GM12878 (cell line): ENCODE data around the gene BLOC1S2. TPM values are rescaled to one million over a fixed set of nuclear protein-coding genes. Genes with fewer than 3 reads are reported as not detected.

Experiments
- ATAC-seq: fragments of 200-7000 bp; cut with Tn5 transposase; 3 replicates; pipeline ENCODE4 v1.9.1; 2020; ENCODE audit warnings: mild to moderate bottlenecking, moderate library complexity
- BruUV-seq: library from RNA; stranded (reverse); fragments of 400-500 nt; replicated peaks from 2 replicates; lab custom pipeline; 2021; lab: Mats Ljungman, UMichigan
- CTCF ChIA-PET: fragments of 300-600 bp; sonication (Branson Sonifier 250); formaldehyde crosslinking; extraction: SDS; loops from one replicate; lab custom pipeline; 2021; ENCODE audit warnings: inconsistent platforms; lab: Yijun Ruan, JAX
- POLR2A ChIA-PET: fragments of 350-600 bp; formaldehyde crosslinking; extraction: SDS; loops from one replicate; lab custom pipeline; 2021; ENCODE audit warnings: inconsistent platforms; lab: Charles Lee
- RAD21 ChIA-PET: fragments of 300-600 bp; sonication (Branson Sonifier 250); formaldehyde crosslinking; loops from one replicate; lab custom pipeline; 2023; ENCODE audit warnings: antibody characterized with exemption; ENCODE audit not compliant: unreplicated experiment; lab: Charles Lee
- SMC1A ChIA-PET: fragments of 300-600 bp; sonication (Branson Sonifier 250); formaldehyde crosslinking; loops from one replicate; lab custom pipeline; 2023; ENCODE audit not compliant: unreplicated experiment, uncharacterized antibody; lab: Charles Lee
- DNase-seq: peaks from one replicate; pipeline ENCODE4 v3.0.0-alpha.2; 2011; ENCODE audit warnings: low read depth, low spot score
- FAIRE-seq: peaks from 3 replicates; lab custom pipeline; 2011; peaks lifted over from hg19 to GRCh38; lab: Jason Lieb, UNC
- H2AFZ ChIP-seq: 2 replicates; pipeline ENCODE4 v1.6.0; 2011; ENCODE audit warnings: low read depth, low read length, control low read depth; ENCODE audit not compliant: control insufficient read depth
- H3K27ac ChIP-seq: 2 replicates; pipeline ENCODE4 v1.5.1; 2011; ENCODE audit warnings: control low read depth; ENCODE audit not compliant: control insufficient read depth, insufficient read depth
- H3K27me3 ChIP-seq, 2 experiments: replicated peaks in 1 of 2; 2 replicates each; pipeline versions ENCODE4 v1.6.0 to v1.6.1; 2011; ENCODE audit warnings: low read length in 1 of 2; ENCODE audit not compliant: control insufficient read depth in 2 of 2, insufficient read depth in 2 of 2
- H3K36me3 ChIP-seq, 2 experiments: 2 replicates each; pipeline ENCODE4 v1.5.1; 2011; ENCODE audit warnings: low read length in 1 of 2; ENCODE audit not compliant: control insufficient read depth in 2 of 2, insufficient read depth in 2 of 2
- H3K4me1 ChIP-seq: 2 replicates; pipeline ENCODE4 v1.6.1; 2011; ENCODE audit warnings: mild to moderate bottlenecking, low read length, moderate library complexity, mixed read lengths; ENCODE audit not compliant: control insufficient read depth, insufficient read depth
- H3K4me2 ChIP-seq: 2 replicates; pipeline ENCODE4 v1.6.0; 2011; ENCODE audit warnings: control low read depth; ENCODE audit not compliant: control insufficient read depth, insufficient read depth
- H3K4me3 ChIP-seq: fragments of 200-600 bp; sonication (generic); 2 replicates; pipeline ENCODE4 v1.5.1; 2016
- H3K79me2 ChIP-seq: 2 replicates; pipeline ENCODE4 v1.6.0; 2011; ENCODE audit warnings: low read length; ENCODE audit not compliant: control insufficient read depth, insufficient read depth
- H3K9ac ChIP-seq: 2 replicates; pipeline ENCODE4 v1.8.0; 2011; ENCODE audit warnings: low read length, control low read depth, mixed read lengths; ENCODE audit not compliant: control insufficient read depth, insufficient read depth
- H3K9me3 ChIP-seq: replicated peaks from 3 replicates; pipeline ENCODE4 v1.5.1; 2011; ENCODE audit warnings: mild to moderate bottlenecking, low read length; ENCODE audit not compliant: control insufficient read depth, insufficient read depth
- H4K20me1 ChIP-seq: 2 replicates; pipeline ENCODE4 v1.6.0; 2011; ENCODE audit not compliant: control insufficient read depth, insufficient read depth
- BCL3 ChIP-seq: IDR thresholded peaks from 2 replicates; pipeline ENCODE4 v1.6.1; 2011; ENCODE audit warnings: borderline replicate concordance, low read depth, mild to moderate bottlenecking, moderate library complexity, low read length; ENCODE audit not compliant: insufficient read depth, poor library complexity, severe bottlenecking
- BHLHE40 ChIP-seq, 2 experiments: fragments of 450-650 bp in 1 of 2; IDR thresholded peaks; 2 replicates each; pipeline ENCODE4 v1.6.1; 2011 to 2017; ENCODE audit warnings: low read depth in 2 of 2, borderline replicate concordance in 1 of 2, improper control_type of control experiment in 1 of 2, low read length in 1 of 2, mild to moderate bottlenecking in 1 of 2
- CTCF ChIP-seq, 3 experiments: IDR thresholded peaks in 2 of 3; conservative IDR thresholded peaks in 1 of 3; 2 replicates each; pipeline ENCODE4 v1.5.1; 2011; ENCODE audit warnings: low read depth in 3 of 3, low read length in 3 of 3, mild to moderate bottlenecking in 3 of 3, control low read depth in 2 of 3, moderate library complexity in 2 of 3, inconsistent platforms in 1 of 3, mixed read lengths in 1 of 3; ENCODE audit not compliant: control insufficient read depth in 2 of 3, insufficient read depth in 1 of 3; ENCODE audit errors: extremely low read depth in 1 of 3
- E4F1 ChIP-seq: fragments of 450-650 bp; IDR thresholded peaks from 2 replicates; pipeline ENCODE4 v1.6.1; 2018; ENCODE audit warnings: borderline replicate concordance, mild to moderate bottlenecking; ENCODE audit not compliant: partially characterized antibody
- EED ChIP-seq: sonication (generic); IDR thresholded peaks from 2 replicates; pipeline ENCODE4 v1.6.1; 2016; ENCODE audit warnings: antibody characterized with exemption, low read depth
- EP300 ChIP-seq, 2 experiments: fragments of 150-350 bp in 1 of 2; IDR thresholded peaks; 2 replicates each; pipeline ENCODE4 v1.6.1; 2011 to 2012; ENCODE audit warnings: low read depth in 2 of 2, low read length in 2 of 2, borderline replicate concordance in 1 of 2, improper control_type of control experiment in 1 of 2, inconsistent platforms in 1 of 2; ENCODE audit not compliant: control insufficient read depth in 1 of 2
- MEF2A ChIP-seq: IDR thresholded peaks from 2 replicates; pipeline ENCODE4 v1.6.1; 2011; ENCODE audit warnings: low read depth, mild to moderate bottlenecking, low read length, moderate library complexity; ENCODE audit not compliant: insufficient read depth
- MYC ChIP-seq: IDR thresholded peaks from 2 replicates; pipeline ENCODE4 v1.6.1; 2011; ENCODE audit warnings: mild to moderate bottlenecking, low read length, moderate library complexity, inconsistent platforms; ENCODE audit not compliant: insufficient read depth, insufficient replicate concordance, insufficient read length, severe bottlenecking
- NR2F1 ChIP-seq: fragments of 450-650 bp; conservative IDR thresholded peaks from 2 replicates; pipeline ENCODE4 v1.6.1; 2017; ENCODE audit warnings: mild to moderate bottlenecking
- POLR2A ChIP-seq: IDR thresholded peaks from 2 replicates; pipeline ENCODE4 v1.6.1; 2011; ENCODE audit warnings: low read depth, mild to moderate bottlenecking, low read length
- SMC3 ChIP-seq: IDR thresholded peaks from 2 replicates; pipeline ENCODE4 v1.6.1; 2011; ENCODE audit warnings: low read length, improper control_type of control experiment, borderline replicate concordance
- STAT3 ChIP-seq: IDR thresholded peaks from 2 replicates; pipeline ENCODE4 v1.6.1; 2011; ENCODE audit warnings: low read depth, low read length, improper control_type of control experiment
- SUPT20H ChIP-seq: IDR thresholded peaks from 2 replicates; pipeline ENCODE4 v1.6.1; 2011; ENCODE audit warnings: low read depth, mild to moderate bottlenecking, low read length, moderate library complexity, borderline replicate concordance; ENCODE audit not compliant: control insufficient read depth
- TARDBP ChIP-seq: IDR thresholded peaks from 2 replicates; pipeline ENCODE4 v1.6.1; 2016; ENCODE audit warnings: borderline replicate concordance
- TCF12 ChIP-seq: IDR thresholded peaks from 2 replicates; pipeline ENCODE4 v1.6.1; 2011; ENCODE audit warnings: low read depth, mild to moderate bottlenecking, low read length
- ZNF207 ChIP-seq: fragments of 450-650 bp; IDR thresholded peaks from 2 replicates; pipeline ENCODE4 v1.6.1; 2014; ENCODE audit warnings: antibody characterized with exemption, mild to moderate bottlenecking, borderline replicate concordance
- ZNF622 ChIP-seq: fragments of 450-650 bp; IDR thresholded peaks from 2 replicates; pipeline ENCODE4 v1.6.1; 2017; ENCODE audit warnings: mild to moderate bottlenecking, inconsistent platforms
- whole genome bisulfite sequencing: methylation state at CpG from one replicate; pipeline ENCODE4 v1.1.6; 2016; ENCODE audit warnings: low lambda C conversion rate; ENCODE audit not compliant: insufficient replicate concordance, insufficient coverage; ENCODE audit errors: missing lambda C conversion rate; 5-methylcytosine and 5-hydroxymethylcytosine counted together
- in situ Hi-C: fragments of 300-500 bp; cut with MboI; formaldehyde crosslinking; loops from 9 replicates; pipeline ENCODE4 v1.14.3; 2018; ENCODE audit warnings: mixed read lengths
- intact Hi-C: fragments of 100-400 bp; cut with micrococcal nuclease; formaldehyde crosslinking; loops from one replicate; pipeline ENCODE4 v1.14.2; 2022; ENCODE audit not compliant: unreplicated experiment
- polyA plus RNA-seq, 11 experiments: library from polyadenylated mRNA; depleted of rRNA in 4 of 11; unstranded in 6 of 11; stranded (reverse) in 5 of 11; fragments of >200 nt; fragmentation: Nextera tagmentation in 4 of 11; fragmentation: Illumina TruSeq in 1 of 11; extraction: Ambion mirVana in 4 of 11; extraction: Trizol in 1 of 11; gene quantifications; 1 replicate in 1 of 11; 2 replicates in 10 of 11; pipeline versions ENCODE4 v1.2.1 to v1.2.3, GENCODE V29; 2011 to 2016; ENCODE audit warnings: inconsistent platforms in 2 of 11, missing spikeins in 2 of 11, low read depth in 1 of 11
- total RNA-seq, 4 experiments: library from RNA; depleted of rRNA in 3 of 4; stranded (reverse); fragments of >200 nt in 3 of 4; fragmentation: Illumina TruSeq in 1 of 4; extraction: Trizol in 1 of 4; gene quantifications; 2 replicates each; pipeline versions ENCODE4 v1.2.1 to v1.2.3, GENCODE V29; 2013 to 2021

The BLOC1S2 gene
- total and polyA plus RNA-seq, 10 of the 15 experiments (the other 5 are each of a cell fraction or from before 2014, with no cell fraction given), result 58.6 to 164 (median 79.5) TPM

GRCh38 chr10:100288196-100288595, 1.7 kb upstream of the BLOC1S2 start:
- ChIA-PET SMC1A (interaction anchor here (0.6 kb wide), 1 partner anchor 57 kb away, joined by 3 read pairs; no protein-coding TSS in a partner anchor), RAD21 (no interaction called here), CTCF (interaction anchor here (1.5 kb wide), 1 partner anchor 39 kb away, joined by 3 read pairs; no protein-coding TSS in a partner anchor), POLR2A (no interaction called here)
- H3K4me2 ChIP-seq, result no peak overlapping the region
- BruUV-seq, result no TSS peak
- no peak overlapping the region for H3K4me3 ChIP-seq
- no peak overlapping the region for H2AFZ ChIP-seq
- H3K27ac ChIP-seq, result no peak overlapping the region
- FAIRE-seq, result no peak
- peaks cover 0 to 1% of the 10 kb centered on the region in 2 experiments; a peak in 2 of 4 replicates for H3K36me3 ChIP-seq
- no peaks in the 10 kb centered on the region for H3K27me3 ChIP-seq
- no peak for ATAC-seq
- no peaks in the 10 kb centered on the region for H4K20me1 ChIP-seq
- peaks cover 33% of the 10 kb centered on the region for H3K79me2 ChIP-seq
- WGBS, result 71% methylated on average over 5 of the region's 5 CpGs
- intact Hi-C loops (no loop called here), in situ Hi-C loops (no loop called here)
- H3K9ac ChIP-seq, result no peak overlapping the region
- peaks cover 5% of the 10 kb centered on the region; the same call in 1 of the 2 replicates for H3K4me1 ChIP-seq
- H3K9me3 ChIP-seq, result no peaks in the 10 kb centered on the region
- no peak for DNase-seq
- TF ChIP-seq MYC (no peak), NR2F1 (no peak), E4F1 (no peak), SMC3 (no peak), ZNF207 (no peak), EED (no peak), CTCF (IDR thresholded peaks at IDR 0.05 in 2 of 3, conservative IDR thresholded peaks at IDR 0.05 in 1 of 3; ENCODE audit: control insufficient read depth in 2 of 3, extremely low read depth in 1 of 3, insufficient read depth in 1 of 3, low read depth in 3 of 3, low read length in 3 of 3) (no peak), STAT3 (no peak), EP300 (IDR thresholded peaks at IDR 0.05; ENCODE audit: borderline replicate concordance in 1 of 2, control insufficient read depth in 1 of 2, low read depth in 2 of 2, low read length in 2 of 2) (no peak), SUPT20H (no peak), ZNF622 (no peak), MEF2A (no peak), BCL3 (no peak), BHLHE40 (IDR thresholded peaks at IDR 0.05; ENCODE audit: borderline replicate concordance in 1 of 2, low read depth in 2 of 2, low read length in 1 of 2) (no peak), POLR2A (no peak), TCF12 (no peak), TARDBP (no peak)
